HCT116 (cell line): Measurements from ENCODE around the gene POU2AF1. TPM values are rescaled to one million over a fixed set of nuclear protein-coding genes. Genes with fewer than 3 reads are reported as not detected.

Experiments used
- ATAC-seq: fragments of 200-7000 bp; cut with Tn5 transposase; 2 replicates; pipeline ENCODE4 v1.9.1; 2020; ENCODE audit warnings: mild to moderate bottlenecking, moderate library complexity
- BruUV-seq: library from RNA; stranded (reverse); fragments of 400-500 nt; replicated peaks from 2 replicates; lab custom pipeline; 2021; lab: Mats Ljungman, UMichigan
- CTCF ChIA-PET: fragments of 300-600 bp; sonication (Branson Sonifier 250); formaldehyde crosslinking; loops from one replicate; lab custom pipeline; 2021; ENCODE audit warnings: antibody characterized with exemption; lab: Charles Lee
- POLR2A ChIA-PET: fragments of 300-600, 350-600 bp; sonication (Branson Sonifier 250); formaldehyde crosslinking; loops from one replicate; lab custom pipeline; 2021; ENCODE audit warnings: antibody characterized with exemption; lab: Charles Lee
- RAD21 ChIA-PET, 2 experiments: fragments of 300-600 bp; sonication (Branson Sonifier 250); formaldehyde crosslinking; loops; one replicate each; lab custom pipeline; 2023; ENCODE audit warnings: low total read pairs in 2 of 2; ENCODE audit not compliant: uncharacterized antibody in 2 of 2, unreplicated experiment in 2 of 2, low non-redundant PET in 1 of 2; lab: Charles Lee
- DNase-seq: peaks from one replicate; pipeline ENCODE4 v3.0.0-alpha.2; 2010; ENCODE audit warnings: low read depth, low spot score
- H2AFZ ChIP-seq: fragments of 200-600 bp; shearing (Covaris generic), sonication (generic); 2 replicates; pipeline ENCODE4 v1.6.1; 2017; ENCODE audit warnings: low read depth, mixed run types, mixed read lengths, antibody characterized with exemption, low read length; ENCODE audit not compliant: poor library complexity, severe bottlenecking
- H3K27ac ChIP-seq: 2 replicates; pipeline ENCODE4 v1.5.1; 2012; ENCODE audit warnings: low read depth, low read length
- H3K27me3 ChIP-seq: fragments of 200-600 bp; sonication (generic); 2 replicates; pipeline ENCODE4 v1.6.1; 2016; ENCODE audit warnings: mixed run types, low read length, mixed read lengths; ENCODE audit not compliant: insufficient read depth
- H3K36me3 ChIP-seq, 2 experiments: fragments of 200-500 bp in 1 of 2; fragments of 200-600 bp in 1 of 2; sonication (Bioruptor generic) in 1 of 2; sonication (generic) in 1 of 2; 2 replicates each; pipeline versions ENCODE4 v1.5.1 to v1.6.1; 2014 to 2016; ENCODE audit warnings: low read length in 2 of 2, inconsistent platforms in 1 of 2, mixed read lengths in 1 of 2, mixed run types in 1 of 2; ENCODE audit not compliant: insufficient read depth in 2 of 2, control insufficient read depth in 1 of 2
- H3K4me1 ChIP-seq, 2 experiments: fragments of 200-600 bp in 1 of 2; sonication (generic) in 1 of 2; 2 replicates each; pipeline versions ENCODE4 v1.5.1 to v1.6.1; 2012 to 2017; ENCODE audit warnings: low read length in 2 of 2, inconsistent platforms in 1 of 2, mild to moderate bottlenecking in 1 of 2, mixed read lengths in 1 of 2, mixed run types in 1 of 2, moderate library complexity in 1 of 2; ENCODE audit not compliant: insufficient read depth in 2 of 2, control insufficient read depth in 1 of 2
- H3K4me2 ChIP-seq: fragments of 200-600 bp; sonication (generic); 2 replicates; pipeline ENCODE4 v1.6.1; 2017; ENCODE audit warnings: mixed run types, low read length, mixed read lengths
- H3K4me3 ChIP-seq, 2 experiments: fragments of 200-600 bp in 1 of 2; sonication (generic) in 1 of 2; replicated peaks in 1 of 2; 2 replicates each; pipeline ENCODE4 v1.5.1; 2011 to 2016; ENCODE audit warnings: low read length in 2 of 2, control low read depth in 1 of 2, low read depth in 1 of 2, mild to moderate bottlenecking in 1 of 2, mixed read lengths in 1 of 2, mixed run types in 1 of 2
- H3K79me2 ChIP-seq: fragments of 200-600 bp; sonication (generic); 2 replicates; pipeline ENCODE4 v1.6.1; 2017; ENCODE audit warnings: mild to moderate bottlenecking, mixed run types, low read length, moderate library complexity, mixed read lengths; ENCODE audit not compliant: insufficient read depth
- H3K9ac ChIP-seq: fragments of 200-600 bp; sonication (generic); 2 replicates; pipeline ENCODE4 v1.6.1; 2016; ENCODE audit warnings: low read length, mixed read lengths
- H3K9me2 ChIP-seq: fragments of 200-600 bp; sonication (generic), shearing (Covaris generic); 2 replicates; pipeline ENCODE4 v1.6.1; 2017; ENCODE audit warnings: mixed run types, mild to moderate bottlenecking, moderate library complexity; ENCODE audit not compliant: insufficient read depth
- H3K9me3 ChIP-seq, 2 experiments: fragments of 200-500 bp in 1 of 2; fragments of 200-600 bp in 1 of 2; sonication (Bioruptor generic) in 1 of 2; sonication (generic) in 1 of 2; 2 replicates each; pipeline ENCODE4 v1.6.1; 2014 to 2017; ENCODE audit warnings: low read length in 2 of 2, mixed read lengths in 2 of 2, inconsistent platforms in 1 of 2, low read depth in 1 of 2, mild to moderate bottlenecking in 1 of 2, mixed run types in 1 of 2, moderate library complexity in 1 of 2; ENCODE audit not compliant: control insufficient read depth in 1 of 2, insufficient read depth in 1 of 2
- H4K20me1 ChIP-seq: fragments of 200-600 bp; sonication (generic), shearing (Covaris generic); 2 replicates; pipeline ENCODE4 v1.6.1; 2017; ENCODE audit warnings: mixed run types, mild to moderate bottlenecking, moderate library complexity; ENCODE audit not compliant: insufficient read depth
- EGR1 ChIP-seq: IDR thresholded peaks from 2 replicates; pipeline ENCODE4 v1.6.1; 2012; ENCODE audit warnings: low read depth
- FOSL1 ChIP-seq: IDR thresholded peaks from 2 replicates; pipeline ENCODE4 v1.6.1; 2012; ENCODE audit warnings: low read depth
- JUND ChIP-seq: IDR thresholded peaks from 2 replicates; pipeline ENCODE4 v1.6.1; 2012
- POLR2AphosphoS5 ChIP-seq: IDR thresholded peaks from 2 replicates; pipeline ENCODE4 v1.6.1; 2011; ENCODE audit warnings: mild to moderate bottlenecking, low read depth, low read length, moderate library complexity
- SRF ChIP-seq: IDR thresholded peaks from 2 replicates; pipeline ENCODE4 v1.6.1; 2012; ENCODE audit warnings: low read depth
- TCF7L2 ChIP-seq: IDR thresholded peaks from 2 replicates; pipeline ENCODE4 v1.7.0; 2011; ENCODE audit warnings: borderline replicate concordance, inconsistent platforms; ENCODE audit not compliant: insufficient read depth, insufficient read length; ENCODE audit errors: extremely low read depth
- intact Hi-C: fragments of 100-400 bp; cut with micrococcal nuclease; formaldehyde crosslinking; loops from 2 replicates; pipeline ENCODE4 v1.10.0; 2022
- microRNA-seq: library from miRNA; unstranded; fragments of <30 nt; microRNA quantifications from one replicate; pipeline ENCODE4, GENCODE V29; 2016; ENCODE audit warnings: borderline number of aligned reads
- total RNA-seq: library from RNA; stranded (reverse); gene quantifications from one replicate; pipeline ENCODE4 v1.2.1, GENCODE V29; 2021; ENCODE audit not compliant: unreplicated experiment
- TF ChIP-seq, protein P1 (sequence below): IDR thresholded peaks from 2 replicates; pipeline ENCODE4 v1.6.1; 2012; ENCODE audit warnings: low read depth

Gene POU2AF1
- total RNA-seq, 1 experiment from 2014 or later = 0.17 TPM

DNA sequence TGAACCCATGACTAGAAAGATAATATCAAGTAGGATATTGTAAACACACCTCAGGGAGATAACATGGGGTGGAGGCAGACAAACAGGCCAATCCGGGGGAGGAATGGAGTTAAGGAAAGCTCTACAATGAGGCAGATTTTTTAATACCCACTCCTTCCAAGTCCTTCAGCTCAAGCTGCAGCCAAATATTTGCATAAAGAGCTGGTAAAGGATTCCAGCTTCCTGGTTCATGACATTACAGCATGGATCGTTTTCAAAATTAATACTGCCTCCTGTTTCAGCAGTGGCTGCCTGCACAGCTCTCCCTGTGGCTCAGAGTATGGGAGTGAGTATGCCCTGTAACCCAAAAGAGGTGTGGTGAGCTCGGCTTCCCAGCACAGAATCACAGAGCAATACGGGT, 75.6 kb downstream of the POU2AF1 start (continued):
- TF ChIP-seq, protein P1, sequence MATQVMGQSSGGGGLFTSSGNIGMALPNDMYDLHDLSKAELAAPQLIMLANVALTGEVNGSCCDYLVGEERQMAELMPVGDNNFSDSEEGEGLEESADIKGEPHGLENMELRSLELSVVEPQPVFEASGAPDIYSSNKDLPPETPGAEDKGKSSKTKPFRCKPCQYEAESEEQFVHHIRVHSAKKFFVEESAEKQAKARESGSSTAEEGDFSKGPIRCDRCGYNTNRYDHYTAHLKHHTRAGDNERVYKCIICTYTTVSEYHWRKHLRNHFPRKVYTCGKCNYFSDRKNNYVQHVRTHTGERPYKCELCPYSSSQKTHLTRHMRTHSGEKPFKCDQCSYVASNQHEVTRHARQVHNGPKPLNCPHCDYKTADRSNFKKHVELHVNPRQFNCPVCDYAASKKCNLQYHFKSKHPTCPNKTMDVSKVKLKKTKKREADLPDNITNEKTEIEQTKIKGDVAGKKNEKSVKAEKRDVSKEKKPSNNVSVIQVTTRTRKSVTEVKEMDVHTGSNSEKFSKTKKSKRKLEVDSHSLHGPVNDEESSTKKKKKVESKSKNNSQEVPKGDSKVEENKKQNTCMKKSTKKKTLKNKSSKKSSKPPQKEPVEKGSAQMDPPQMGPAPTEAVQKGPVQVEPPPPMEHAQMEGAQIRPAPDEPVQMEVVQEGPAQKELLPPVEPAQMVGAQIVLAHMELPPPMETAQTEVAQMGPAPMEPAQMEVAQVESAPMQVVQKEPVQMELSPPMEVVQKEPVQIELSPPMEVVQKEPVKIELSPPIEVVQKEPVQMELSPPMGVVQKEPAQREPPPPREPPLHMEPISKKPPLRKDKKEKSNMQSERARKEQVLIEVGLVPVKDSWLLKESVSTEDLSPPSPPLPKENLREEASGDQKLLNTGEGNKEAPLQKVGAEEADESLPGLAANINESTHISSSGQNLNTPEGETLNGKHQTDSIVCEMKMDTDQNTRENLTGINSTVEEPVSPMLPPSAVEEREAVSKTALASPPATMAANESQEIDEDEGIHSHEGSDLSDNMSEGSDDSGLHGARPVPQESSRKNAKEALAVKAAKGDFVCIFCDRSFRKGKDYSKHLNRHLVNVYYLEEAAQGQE = no peak
- TF ChIP-seq JUND (no peak), POLR2AphosphoS5 (no peak)

DNA sequence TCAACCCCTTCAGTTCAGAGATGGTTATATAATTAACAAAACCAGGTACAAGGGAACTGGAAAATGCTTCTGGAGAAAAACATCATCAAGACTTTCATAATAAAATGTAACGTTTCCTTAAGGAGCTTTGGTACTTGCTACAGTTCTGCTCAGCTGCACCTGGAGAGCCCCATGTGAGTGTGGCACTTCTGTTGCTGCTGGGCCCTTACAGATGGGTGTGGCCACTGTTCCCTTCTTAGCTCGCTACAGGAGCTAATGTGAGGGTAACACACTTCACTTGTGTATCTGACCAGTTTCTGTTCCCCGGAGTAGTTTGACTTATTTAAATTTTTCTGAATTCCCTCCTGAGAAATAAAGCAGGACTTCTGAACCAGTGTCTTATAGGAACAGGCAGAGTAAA, 76.8 kb downstream of the POU2AF1 start:
- H2AFZ ChIP-seq = no peak overlapping the region
- H3K4me2 ChIP-seq = no peak overlapping the region
- ChIA-PET RAD21 (no interaction called here), CTCF (no interaction called here), POLR2A (no interaction called here)
- TF ChIP-seq TCF7L2 (no peak), EGR1 (no peak), JUND (no peak), SRF (no peak), FOSL1 (no peak)
- H3K9me2 ChIP-seq = no peaks in the 10 kb centered on the region
- no TSS peak for BruUV-seq
- no peaks in the 10 kb centered on the region for H3K4me1 ChIP-seq
- H3K4me3 ChIP-seq = no peak overlapping the region
- DNase-seq = no peak
- H3K9me3 ChIP-seq = no peaks in the 10 kb centered on the region
- intact Hi-C loops = no loop called here
- H4K20me1 ChIP-seq = no peaks in the 10 kb centered on the region
- ATAC-seq = no peak
- H3K9ac ChIP-seq = no peak overlapping the region
- H3K27ac ChIP-seq = no peak overlapping the region
- H3K36me3 ChIP-seq = no peaks in the 10 kb centered on the region
- peaks cover 24% of the 10 kb centered on the region for H3K27me3 ChIP-seq
- no peaks in the 10 kb centered on the region for H3K79me2 ChIP-seq

Small RNA genes lying within 50 kb of the gene (microRNA-seq; reads per million reads assigned to microRNA genes)
- not detected for gene MIR4491

Other genes with a start within 250 kb of the POU2AF1 start
- not detected for gene POU2AF2, start 133.6 kb downstream of the POU2AF1 start, total RNA-seq
- not detected for gene POU2AF3, start 80.7 kb downstream of the POU2AF1 start, total RNA-seq
- gene BTG4, start 133.1 kb upstream of the POU2AF1 start, total RNA-seq = not detected
- not detected for gene HOATZ, start 135.5 kb upstream of the POU2AF1 start, total RNA-seq
- gene LAYN, start 161.4 kb upstream of the POU2AF1 start, total RNA-seq = not detected
- 13.0 TPM for gene SIK2, start 223.2 kb upstream of the POU2AF1 start, total RNA-seq